ENCODE measurements around the gene GFRAL.

Gene GFRAL

GRCh38 chr6:55433446-55434130 lies 106.3 kb downstream of the GFRAL start:
- ATAC-seq (no peak), DNase-seq (no peak)

GRCh38 chr6:55437141-55437540 lies 109.9 kb downstream of the GFRAL start:
- ATAC-seq (no peak), DNase-seq (no peak)

- DNase-seq, result no peak
- no peak for ATAC-seq
These were observed 110.9 kb downstream of the GFRAL start for GRCh38 chr6:55438203-55438602.

- DNase-seq (no peak), ATAC-seq (no peak)
These were observed 116.2 kb downstream of the GFRAL start for GRCh38 chr6:55443238-55444134.

GRCh38 chr6:55445648-55446204 lies 118.5 kb downstream of the GFRAL start:
- ATAC-seq (no peak), DNase-seq (no peak)

GRCh38 chr6:55447891-55448290 lies 120.6 kb downstream of the GFRAL start:
- DNase-seq (no peak), ATAC-seq (no peak)

GRCh38 chr6:55448451-55448850 lies 121.2 kb downstream of the GFRAL start:
- no peak for DNase-seq
- ATAC-seq, result no peak

- no peak for DNase-seq
- no peak for ATAC-seq
These were observed 122.0 kb downstream of the GFRAL start for GRCh38 chr6:55449225-55449624.

- DNase-seq (no peak), ATAC-seq (no peak)
These were observed 122.7 kb downstream of the GFRAL start for GRCh38 chr6:55450005-55450404.

Data from stimulated activated naive CD8-positive, alpha-beta T cell treated with anti-CD3 and anti-CD28 coated beads, Interleukin-15, Interleukin-2, amounts not matched to agents 100 U/mL and 50 U/mL, for 24 hours (primary cell).